ENCODE data around the gene FOXP4. TPM values are rescaled to one million over a fixed set of nuclear protein-coding genes. Genes with fewer than 3 reads are reported as not detected.

The FOXP4 gene
- total RNA-seq, 4 donors from 2014 or later: 12.6 to 42.4 (median 23.7) TPM

GRCh38 chr6:41586252-41587007 lies 40.2 kb downstream of the FOXP4 start:
- H3K27me3 ChIP-seq: no peaks in the 10 kb centered on the region
- peaks cover 29 to 37% of the 10 kb centered on the region in 2 donors for H3K36me3 ChIP-seq
- TF ChIP-seq POLR2A (IDR thresholded peaks at IDR 0.05): no peak
- TF ChIP-seq, protein P1, sequence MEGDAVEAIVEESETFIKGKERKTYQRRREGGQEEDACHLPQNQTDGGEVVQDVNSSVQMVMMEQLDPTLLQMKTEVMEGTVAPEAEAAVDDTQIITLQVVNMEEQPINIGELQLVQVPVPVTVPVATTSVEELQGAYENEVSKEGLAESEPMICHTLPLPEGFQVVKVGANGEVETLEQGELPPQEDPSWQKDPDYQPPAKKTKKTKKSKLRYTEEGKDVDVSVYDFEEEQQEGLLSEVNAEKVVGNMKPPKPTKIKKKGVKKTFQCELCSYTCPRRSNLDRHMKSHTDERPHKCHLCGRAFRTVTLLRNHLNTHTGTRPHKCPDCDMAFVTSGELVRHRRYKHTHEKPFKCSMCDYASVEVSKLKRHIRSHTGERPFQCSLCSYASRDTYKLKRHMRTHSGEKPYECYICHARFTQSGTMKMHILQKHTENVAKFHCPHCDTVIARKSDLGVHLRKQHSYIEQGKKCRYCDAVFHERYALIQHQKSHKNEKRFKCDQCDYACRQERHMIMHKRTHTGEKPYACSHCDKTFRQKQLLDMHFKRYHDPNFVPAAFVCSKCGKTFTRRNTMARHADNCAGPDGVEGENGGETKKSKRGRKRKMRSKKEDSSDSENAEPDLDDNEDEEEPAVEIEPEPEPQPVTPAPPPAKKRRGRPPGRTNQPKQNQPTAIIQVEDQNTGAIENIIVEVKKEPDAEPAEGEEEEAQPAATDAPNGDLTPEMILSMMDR (IDR thresholded peaks at IDR 0.05): no peak
- H3K9me3 ChIP-seq: no peaks in the 10 kb centered on the region
- no peak overlapping the region for H3K27ac ChIP-seq
- H3K4me3 ChIP-seq (replicated peaks in 1 of 3): no peak overlapping the region
- no peak for DNase-seq
- intact Hi-C loops (cut with DNase I): no loop called here
- peaks cover 3 to 15% of the 10 kb centered on the region in 2 donors for H3K4me1 ChIP-seq
- WGBS, 2 donors: 92% methylated on average over 24 to 28 of the region's 28 CpGs

DNA sequence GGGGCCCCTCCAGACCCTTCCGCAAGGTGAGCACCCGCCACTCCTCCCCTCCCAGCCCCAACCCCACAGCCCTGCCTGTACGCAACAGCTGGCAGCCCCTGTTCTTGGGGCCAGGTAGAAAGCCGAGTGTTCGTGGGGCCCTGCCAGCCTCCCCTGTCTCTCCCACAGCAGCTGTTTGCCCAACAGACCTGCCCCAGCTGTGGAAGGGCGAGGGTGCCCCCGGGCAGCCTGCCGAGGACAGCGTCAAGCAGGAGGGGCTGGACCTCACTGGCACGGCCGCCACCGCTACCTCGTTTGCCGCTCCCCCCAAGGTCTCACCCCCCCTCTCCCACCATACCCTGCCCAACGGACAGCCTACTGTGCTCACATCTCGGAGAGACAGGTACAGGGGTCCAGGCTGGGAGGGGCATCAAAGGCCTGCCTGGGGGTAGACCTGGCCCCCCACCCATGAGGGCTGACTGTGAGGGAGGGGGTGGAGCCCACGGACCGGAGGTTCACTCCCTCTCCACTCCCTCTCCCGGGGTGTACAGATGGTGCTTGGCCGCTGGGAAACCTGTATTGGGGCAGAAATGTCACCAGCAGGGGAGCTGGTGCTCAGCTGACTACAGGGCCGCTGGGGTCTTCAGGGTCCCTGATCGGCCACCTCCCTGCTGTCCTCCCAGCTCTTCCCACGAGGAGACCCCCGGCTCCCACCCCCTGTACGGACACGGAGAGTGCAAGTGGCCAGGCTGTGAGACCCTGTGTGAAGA lies 41.1 kb downstream of the FOXP4 start:
- Histone ChIP-seq H3K27ac (no peak overlapping the region), H3K9me3 (no peaks in the 10 kb centered on the region), H3K4me3 (replicated peaks in 1 of 3) (no peak overlapping the region), H3K27me3 (no peaks in the 10 kb centered on the region), H3K4me1 (peaks cover 0 to 9% of the 10 kb centered on the region in 2 donors), H3K36me3 (peaks cover 29 to 37% of the 10 kb centered on the region in 2 donors)
- DNase-seq: no peak
- WGBS, 2 donors: 82 to 90% methylated on average over 22 to 23 of the region's 26 CpGs
- TF ChIP-seq, protein P1 (IDR thresholded peaks at IDR 0.05): no peak
- no peak for TF ChIP-seq POLR2A (IDR thresholded peaks at IDR 0.05)
- intact Hi-C loops (cut with DNase I): no loop called here

DNA sequence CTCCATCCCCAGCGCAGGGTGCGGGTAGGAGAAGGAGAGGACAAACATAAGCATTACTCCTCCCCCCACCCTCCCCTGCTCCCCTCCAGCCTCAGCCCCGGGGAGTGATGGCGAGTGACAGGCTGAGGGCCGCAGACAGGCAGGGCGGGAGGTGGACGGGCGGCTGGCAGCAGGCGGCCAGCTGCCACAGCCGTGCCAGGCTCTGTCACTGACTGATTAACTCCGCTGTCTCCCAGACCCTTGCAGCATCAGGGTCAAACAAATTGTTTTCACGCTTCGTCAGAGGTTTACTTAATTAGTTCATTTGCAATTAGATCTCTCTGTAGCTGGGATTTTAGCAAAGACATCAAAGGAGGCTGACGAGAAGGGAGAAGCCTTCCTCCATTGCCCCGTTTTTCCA lies 41.9 kb downstream of the FOXP4 start:
- H3K27ac ChIP-seq: no peak overlapping the region
- WGBS, 2 donors: 90 to 93% methylated on average over 14 to 15 of the region's 15 CpGs
- H3K4me3 ChIP-seq (replicated peaks in 1 of 3): no peak overlapping the region
- no peaks in the 10 kb centered on the region for H3K27me3 ChIP-seq
- intact Hi-C loops (cut with DNase I): no loop called here
- DNase-seq: no peak
- H3K9me3 ChIP-seq: no peaks in the 10 kb centered on the region
- H3K4me1 ChIP-seq: peaks cover 0 to 9% of the 10 kb centered on the region in 2 donors
- TF ChIP-seq POLR2A (IDR thresholded peaks at IDR 0.05): no peak
- TF ChIP-seq, protein P1 (IDR thresholded peaks at IDR 0.05): no peak
- H3K36me3 ChIP-seq: peaks cover 30 to 37% of the 10 kb centered on the region in 2 donors

- intact Hi-C loops (cut with DNase I): no loop called here
- Histone ChIP-seq H3K27me3 (no peaks in the 10 kb centered on the region), H3K36me3 (peaks cover 34 to 37% of the 10 kb centered on the region in 2 donors), H3K27ac (no peak overlapping the region), H3K4me3 (replicated peaks in 1 of 3) (no peak overlapping the region), H3K4me1 (peaks cover 0 to 6% of the 10 kb centered on the region in 2 donors), H3K9me3 (no peaks in the 10 kb centered on the region)
- TF ChIP-seq, protein P1 (IDR thresholded peaks at IDR 0.05): no peak
- no peak for TF ChIP-seq POLR2A (IDR thresholded peaks at IDR 0.05)
- 90 to 92% methylated on average over 2 to 4 of the region's 4 CpGs for WGBS, 2 donors
- DNase-seq: no peak
Measured at GRCh38 chr6:41589223-41589622, 43.0 kb downstream of the FOXP4 start.

All from thyroid gland (tissue), 4 donors.